NCI-H526 treated with DMSO at 0.1 percent for 48 hours (cell line): ENCODE data around the gene CCP110.
A peak's percentile ranks its signal among the peaks of the same experiment; 100 is the strongest.

Experiments used
- DNase-seq: peaks from one replicate; lab custom pipeline; 2025; lab: John Stamatoyannopoulos, UW

The CCP110 gene

DNA sequence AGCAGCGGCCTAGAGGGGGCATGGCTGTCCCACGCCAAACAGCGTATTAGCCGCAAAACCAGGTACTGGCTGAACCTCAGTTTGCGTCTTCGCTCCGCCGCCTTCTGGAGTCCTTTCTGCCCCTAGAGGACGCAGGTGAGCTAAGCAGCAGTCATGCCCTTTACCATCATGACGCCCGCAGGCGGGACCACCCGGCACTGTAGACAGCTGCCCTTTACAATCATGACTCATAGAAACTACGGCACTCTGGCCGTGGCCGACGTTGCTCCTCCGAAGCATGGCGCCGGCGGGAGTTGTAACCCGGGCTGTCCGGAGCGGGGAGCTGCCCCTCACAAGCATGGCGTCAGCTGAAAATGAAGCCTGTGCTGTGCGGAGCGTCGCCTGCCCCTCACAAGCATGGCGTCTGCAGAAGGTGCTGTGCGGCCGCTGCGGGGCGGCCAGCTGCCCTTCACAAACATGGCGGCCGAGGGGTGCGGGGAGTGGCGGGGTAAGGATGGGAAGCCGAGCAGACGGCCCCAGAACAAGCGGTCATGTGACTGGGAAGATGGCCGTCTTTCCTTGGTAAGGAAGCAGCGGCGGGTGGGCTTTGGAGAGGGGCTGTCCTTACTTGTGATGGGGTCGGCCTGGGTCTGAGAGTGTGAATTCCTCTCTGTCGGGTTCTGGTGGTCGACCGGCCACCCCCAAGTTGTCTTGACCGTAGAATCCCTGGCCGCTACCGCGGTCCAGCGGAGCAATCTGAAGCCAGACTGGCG is 31.6 kb downstream of the CCP110 start, which contains the start of gene VPS35L:
TSS of gene VPS35L (plus strand) at position 518 of the 752 bp plus-strand sequence. CDS start at position 545, 27 bp downstream.
- DNase-seq = peak; percentile 90

DNA sequence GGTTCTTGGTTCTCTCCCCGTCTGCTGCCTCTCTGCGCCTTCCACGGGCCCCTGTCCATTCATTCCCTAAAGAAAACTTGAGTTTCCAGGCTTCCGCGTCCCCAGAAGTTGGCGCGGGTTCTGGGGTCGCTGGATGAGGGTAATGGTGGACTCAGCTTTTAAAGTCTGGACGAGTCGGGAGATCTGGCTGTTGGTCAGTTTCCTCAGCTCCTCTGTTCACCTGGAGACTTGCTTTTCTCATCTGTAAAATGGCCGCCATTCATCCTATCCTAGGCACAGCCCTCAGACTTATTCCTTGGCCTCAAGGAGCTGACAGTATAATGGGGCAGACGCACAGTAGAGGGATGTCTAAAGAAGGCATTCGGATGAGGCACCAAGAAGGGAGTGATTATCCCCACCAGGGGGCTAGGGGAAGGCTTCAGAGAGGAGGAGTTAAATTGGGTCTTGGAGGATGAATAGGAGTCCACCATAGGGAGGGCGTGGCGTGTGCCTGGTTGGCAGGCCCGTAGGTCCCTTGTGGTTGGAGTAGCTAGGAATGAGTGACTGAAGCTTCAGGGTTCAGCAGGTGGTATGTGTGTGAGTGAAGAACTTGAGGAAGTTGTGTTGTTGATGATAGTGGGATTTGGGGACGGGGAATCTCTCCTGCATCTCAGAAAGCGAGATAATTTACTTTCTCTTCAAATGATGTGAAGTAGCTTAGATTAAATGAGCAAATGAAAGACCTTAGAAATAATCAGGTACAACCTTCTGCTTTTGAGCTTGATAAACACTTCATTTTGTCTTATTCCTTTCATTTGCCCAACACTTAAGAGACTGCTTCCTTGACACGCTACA is 32.4 kb downstream of the CCP110 start:
- no peak for DNase-seq

GRCh38 chr16:19559242-19559910 is 35.6 kb downstream of the CCP110 start:
- DNase-seq = peak; percentile 12

DNA sequence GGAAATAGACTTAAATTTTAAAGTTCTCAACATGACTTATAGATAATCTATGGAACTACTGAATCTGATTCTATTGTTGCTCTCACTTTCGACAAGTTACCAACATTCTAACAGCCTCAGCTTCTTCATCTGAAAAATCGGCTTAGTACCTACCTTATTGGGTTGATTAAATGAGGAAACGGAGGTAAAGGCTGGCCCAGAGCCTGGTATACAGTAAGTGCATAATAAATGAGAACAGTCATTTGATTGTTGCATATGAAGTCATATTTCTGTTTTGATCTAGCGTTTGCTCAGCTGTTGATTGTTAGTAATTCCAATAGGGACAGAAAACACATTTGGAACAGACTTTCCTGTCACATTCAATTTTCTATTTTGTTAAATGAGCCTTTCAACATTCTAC is 36.3 kb downstream of the CCP110 start:
- DNase-seq = no peak

- no peak for DNase-seq
Measured at GRCh38 chr16:19563377-19563776, 39.6 kb downstream of the CCP110 start.

DNA sequence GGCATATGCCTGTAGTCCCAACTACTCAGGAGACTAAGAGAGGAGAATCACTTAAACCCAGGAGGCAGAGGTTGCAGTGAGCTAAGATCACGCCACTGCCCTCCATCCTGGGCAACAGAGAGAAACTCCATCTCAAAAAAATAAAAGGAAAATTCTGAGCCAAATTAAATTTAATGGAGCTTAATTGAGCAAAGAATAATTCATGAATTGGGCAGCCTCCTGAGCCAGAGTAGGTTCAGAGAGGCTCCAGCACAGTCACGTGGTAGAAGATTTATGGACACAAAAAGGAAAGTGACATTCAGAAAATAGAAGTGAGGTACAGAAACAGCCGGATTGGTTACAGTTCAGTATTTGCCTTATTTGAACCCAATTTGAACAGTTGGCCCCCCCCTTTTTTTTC is 42.6 kb downstream of the CCP110 start:
- no peak for DNase-seq

DNA sequence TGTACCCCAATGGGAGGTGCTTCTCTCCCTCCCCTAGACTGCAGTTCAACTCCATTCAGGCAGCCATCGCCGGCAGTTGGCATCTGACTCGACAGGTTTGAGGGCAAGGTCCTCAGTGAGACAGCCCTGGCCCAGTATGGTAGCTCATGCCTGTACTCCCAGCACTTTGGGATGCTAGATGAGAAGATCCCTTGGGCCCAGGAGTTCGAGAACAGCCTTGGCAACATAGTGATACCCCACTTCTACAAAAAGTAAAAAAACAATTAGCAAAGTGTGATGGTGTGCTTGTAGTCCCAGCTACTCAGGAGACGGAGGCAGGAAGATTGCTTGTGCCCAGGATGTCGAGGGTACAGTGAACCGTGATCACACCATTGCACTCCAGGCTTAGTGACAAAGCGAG is 43.8 kb downstream of the CCP110 start:
- DNase-seq = no peak

DNA sequence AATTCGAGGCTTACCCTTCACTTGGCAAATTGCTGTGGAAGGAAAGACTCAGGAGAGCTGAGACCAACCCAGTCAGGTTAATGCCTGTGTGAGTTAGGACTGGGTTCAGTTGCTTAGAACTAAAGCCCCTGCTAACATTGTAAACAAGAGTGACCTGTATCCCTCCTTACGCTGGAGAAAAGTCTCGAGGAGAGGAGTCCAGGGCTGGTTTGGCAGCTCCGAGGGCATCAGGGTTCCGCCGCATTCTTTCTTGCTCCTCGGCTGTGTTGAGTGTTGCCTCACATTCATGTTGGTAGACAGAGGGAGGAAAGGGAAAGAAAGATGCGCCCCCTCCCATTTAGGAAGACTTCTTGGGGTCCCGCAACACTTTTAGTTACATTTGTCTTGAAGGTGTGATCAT is 50.3 kb downstream of the CCP110 start:
- DNase-seq = no peak

DNA sequence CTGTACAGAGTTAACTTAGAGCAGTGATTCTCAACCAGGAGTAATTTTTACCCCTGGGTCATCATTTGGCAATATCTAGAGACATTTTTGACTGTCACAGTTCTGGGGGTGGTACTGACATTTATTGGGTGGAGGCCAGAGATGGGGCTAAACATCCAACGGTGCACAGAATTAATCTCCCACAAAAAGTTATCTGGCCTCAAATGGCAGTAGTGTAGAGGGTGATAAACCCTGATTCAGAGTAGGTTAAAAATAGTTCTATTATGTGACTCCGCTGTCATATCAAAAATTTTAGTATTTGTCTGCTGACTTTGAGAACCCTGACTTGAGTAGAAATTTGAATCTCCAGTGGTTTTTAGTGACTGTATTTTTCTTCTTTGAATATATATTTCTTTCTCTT is 50.9 kb downstream of the CCP110 start:
- no peak for DNase-seq

DNA sequence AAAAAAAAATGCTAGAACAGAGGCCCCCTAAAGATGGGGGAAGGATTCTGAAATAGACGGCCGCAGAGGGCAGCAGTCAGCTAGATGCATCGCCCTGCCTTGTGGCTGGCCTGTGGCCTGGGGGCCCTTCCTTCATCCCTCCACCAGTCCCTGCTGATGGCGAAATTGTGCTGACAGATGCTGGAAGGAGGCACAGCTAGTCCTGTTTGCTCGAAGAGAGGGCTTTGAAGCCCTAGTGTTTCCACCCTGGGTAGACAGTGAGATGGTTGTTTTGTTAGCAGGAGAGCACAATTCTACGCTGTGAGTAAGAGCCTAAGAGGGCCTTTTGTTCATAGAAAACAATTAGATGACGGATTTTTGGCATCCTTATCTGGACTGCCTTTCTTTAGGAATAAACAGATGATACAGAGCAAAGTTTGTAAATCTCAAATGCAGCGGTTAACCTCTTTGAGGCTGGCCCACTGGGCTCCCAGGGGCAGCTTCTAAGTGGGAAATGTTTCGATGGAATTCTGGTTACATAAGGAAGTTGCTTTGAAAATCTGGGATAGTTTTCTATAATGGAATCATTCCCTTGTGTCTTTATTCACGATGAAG is 54.7 kb downstream of the CCP110 start:
- DNase-seq = no peak

GRCh38 chr16:19582050-19582831 is 58.5 kb downstream of the CCP110 start:
- no peak for DNase-seq

DNA sequence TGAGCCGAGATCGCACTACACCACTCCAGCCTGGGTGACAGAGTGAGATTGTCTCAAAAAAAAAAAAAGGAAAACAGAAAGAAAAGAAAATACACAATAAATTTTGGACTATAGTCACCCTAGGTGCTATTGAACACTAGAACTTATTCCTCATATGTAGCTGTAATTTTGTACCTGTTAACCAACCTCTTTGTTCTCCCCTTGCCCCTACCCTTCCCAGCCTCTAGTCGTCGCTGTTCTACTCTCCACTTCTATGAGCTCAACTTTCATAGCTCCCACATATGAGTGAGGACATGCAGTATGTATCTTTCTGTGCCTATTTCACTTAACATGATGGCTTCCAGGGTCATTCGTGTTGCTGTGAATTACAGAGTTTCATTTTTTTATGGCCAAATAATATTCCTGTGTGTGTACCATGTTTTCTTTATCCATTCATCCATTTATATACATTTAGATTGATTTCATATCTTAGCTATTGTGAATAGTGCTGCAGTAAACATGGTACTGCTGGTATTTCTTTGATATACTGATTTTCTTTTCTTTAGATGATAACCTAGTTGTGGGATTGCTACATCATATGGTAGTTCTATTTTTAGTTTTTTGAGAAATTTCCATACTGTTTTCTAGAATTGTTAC is 60.0 kb downstream of the CCP110 start:
- peak; percentile 6 for DNase-seq

DNA sequence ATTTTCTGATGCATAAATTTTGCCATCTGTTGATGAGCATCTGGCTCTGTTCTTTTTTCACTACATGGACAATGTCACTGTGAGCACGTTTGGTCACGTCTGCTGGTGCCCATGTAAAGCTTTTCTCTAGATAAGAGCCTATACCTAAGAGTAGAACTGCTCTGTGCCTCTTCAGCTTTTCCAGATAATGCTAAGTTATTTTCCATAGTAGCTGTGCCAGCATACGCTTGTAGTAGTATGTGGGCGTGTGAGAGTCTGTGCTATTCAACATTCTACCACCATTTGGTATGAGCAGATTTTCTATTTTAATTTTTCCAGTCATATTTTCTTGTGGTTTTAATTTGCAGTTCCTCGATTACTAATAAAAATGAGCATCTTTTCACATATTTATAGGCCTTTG is 64.9 kb downstream of the CCP110 start:
- DNase-seq = no peak

DNA sequence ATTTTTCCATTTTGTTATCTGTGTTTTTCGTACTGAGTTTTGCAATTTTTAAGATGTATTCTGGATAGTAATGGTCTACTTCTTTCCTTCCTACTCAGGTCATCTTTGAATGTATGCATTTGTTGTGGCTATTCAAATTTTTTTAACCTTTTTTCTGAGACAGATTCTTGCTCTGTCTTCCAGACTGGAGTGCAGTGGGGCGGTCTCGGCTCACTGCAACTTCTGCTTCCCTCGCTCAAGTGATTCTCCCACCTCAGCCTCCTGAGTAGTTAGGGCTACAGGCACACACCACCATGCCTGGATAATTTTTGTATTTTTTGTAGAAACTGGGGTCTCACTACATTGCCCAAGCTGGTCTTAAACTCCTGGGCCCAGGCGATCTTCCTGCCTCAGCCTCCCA is 65.4 kb downstream of the CCP110 start:
- no peak for DNase-seq

GRCh38 chr16:19589771-19590302 is 66.1 kb downstream of the CCP110 start:
- no peak for DNase-seq

- no peak for DNase-seq
Measured at GRCh38 chr16:19595043-19595767, 71.5 kb downstream of the CCP110 start.

DNA sequence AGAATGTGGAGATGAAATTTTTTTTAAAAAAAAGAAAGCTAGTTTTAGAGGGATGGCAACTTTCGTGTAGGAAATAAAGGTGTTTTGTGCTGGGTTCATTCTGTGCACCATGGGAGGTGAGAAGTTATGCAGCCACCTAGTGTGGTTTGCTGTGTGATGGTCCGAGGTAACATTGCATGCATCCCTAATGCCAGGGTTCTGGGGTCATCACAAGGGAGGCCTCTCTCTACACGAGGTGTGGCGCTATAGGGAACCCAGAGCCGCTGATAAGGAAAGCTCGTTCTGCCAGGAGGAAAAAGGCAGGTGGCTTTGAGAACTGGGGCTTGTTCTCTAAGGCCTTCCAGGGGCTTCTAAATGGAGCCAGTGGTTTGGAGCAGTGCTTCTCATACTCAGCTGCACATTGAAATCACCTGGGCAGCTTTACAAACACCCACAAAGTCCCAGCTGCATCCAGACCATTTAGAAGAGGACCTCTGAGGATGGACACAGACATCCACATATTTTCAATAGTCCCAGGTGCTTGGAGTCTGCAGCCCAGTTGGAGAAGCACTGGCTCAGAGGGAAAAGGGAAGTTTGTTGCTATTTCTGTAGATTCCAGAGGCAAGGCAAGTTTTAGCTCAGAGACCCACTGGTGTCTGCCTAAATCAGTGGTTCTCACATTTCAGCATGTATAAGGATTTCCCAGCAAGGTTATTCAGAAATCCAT is 75.2 kb downstream of the CCP110 start:
- DNase-seq = no peak

- DNase-seq = no peak
Measured at GRCh38 chr16:19599968-19600716, 76.4 kb downstream of the CCP110 start.
